ENCODE measurements around the gene PBX1.

- TF ChIP-seq EZH2 (IDR thresholded peaks at IDR 0.05; ENCODE audit: borderline replicate concordance), result no peak
- no peak for TF ChIP-seq CTCF (IDR thresholded peaks at IDR 0.05; ENCODE audit: poor library complexity)
- no peak for TF ChIP-seq EZH2phosphoT487 (IDR thresholded peaks at IDR 0.05; ENCODE audit: low read depth, severe bottlenecking, unreplicated experiment)
These were observed 235.4 kb downstream of the PBX1 start for GRCh38 chr1:164794356-164794755.
